Lung (tissue), 12 donors: ENCODE results near the gene EPN1. TPM values are rescaled to one million over a fixed set of nuclear protein-coding genes. Genes with fewer than 3 reads are reported as not detected.

Experiments used
- ATAC-seq: fragments of 200-7000 bp; cut with Tn5 transposase; one replicate; pipeline ENCODE4 v1.9.1; 2020; ENCODE audit warnings: moderate number of reproducible peaks; ENCODE audit not compliant: insufficient read depth, low FRiP score
- DNase-seq, 3 donors: peaks; one replicate each; pipeline ENCODE4 v3.0.0-alpha.2; 2013 to 2017
- H3K27ac ChIP-seq, 2 donors: one replicate each; pipeline ENCODE4 v1.5.1; 2013; ENCODE audit warnings: mild to moderate bottlenecking in 2 of 2, moderate library complexity in 2 of 2, control low read depth in 1 of 2, inconsistent platforms in 1 of 2, low read depth in 1 of 2, low read length in 1 of 2
- H3K27me3 ChIP-seq, 3 donors: one replicate each; pipeline ENCODE4 v1.5.1; 2013; ENCODE audit warnings: low read length in 2 of 3; ENCODE audit not compliant: control insufficient read depth in 3 of 3, insufficient read depth in 3 of 3
- H3K36me3 ChIP-seq, 4 donors: one replicate each; pipeline ENCODE4 v1.5.1; 2013; ENCODE audit warnings: low read length in 4 of 4, mild to moderate bottlenecking in 1 of 4, moderate library complexity in 1 of 4; ENCODE audit not compliant: control insufficient read depth in 4 of 4, insufficient read depth in 4 of 4
- H3K4me1 ChIP-seq, 5 donors: one replicate each; pipeline ENCODE4 v1.5.1; 2013; ENCODE audit warnings: low read length in 5 of 5, mild to moderate bottlenecking in 2 of 5, moderate library complexity in 1 of 5; ENCODE audit not compliant: control insufficient read depth in 5 of 5, insufficient read depth in 5 of 5
- H3K4me3 ChIP-seq: one replicate; pipeline ENCODE4 v1.5.1; 2013; ENCODE audit warnings: mild to moderate bottlenecking, control low read depth, moderate library complexity
- H3K9ac ChIP-seq, 2 donors: one replicate each; pipeline ENCODE4 v1.5.1; 2013; ENCODE audit warnings: low read length in 2 of 2, control low read depth in 1 of 2; ENCODE audit not compliant: insufficient read depth in 1 of 2
- H3K9me3 ChIP-seq, 4 donors: one replicate each; pipeline ENCODE4 v1.5.1; 2013; ENCODE audit warnings: low read length in 3 of 4, mild to moderate bottlenecking in 1 of 4, moderate library complexity in 1 of 4; ENCODE audit not compliant: control insufficient read depth in 4 of 4, insufficient read depth in 3 of 4
- WGBS, 2 donors: extraction: QIAGEN DNeasy Blood & Tissue Kit; methylation state at CpG; one replicate each; pipeline ENCODE4 v1.1.7; 2013; 5-methylcytosine and 5-hydroxymethylcytosine counted together
- polyA plus RNA-seq, 2 donors: library from polyadenylated mRNA; stranded (reverse); fragments of 200-250 nt; gene quantifications; one replicate each; pipeline ENCODE4 v1.2.1, GENCODE V29; 2013
- total RNA-seq, 2 donors: library from RNA; depleted of rRNA in 1 of 2; stranded (reverse); fragments of >200 nt in 1 of 2; gene quantifications; one replicate each; pipeline ENCODE4 v1.2.1, GENCODE V29; 2014 to 2021
- TF ChIP-seq, protein P1 (sequence below): IDR thresholded peaks from 2 replicates; pipeline ENCODE4 v1.5.1; 2012; ENCODE audit warnings: mild to moderate bottlenecking; ENCODE audit errors: control extremely low read depth, extremely low read depth
- donor health status: control.
- donor health status: control.
- donor health status: Bipolar disorder and iron deficiency.
- donor health status: healthy.
- donor health status: DM: yes; HTN: yes; CAD: no.

Gene EPN1
- total and polyA plus RNA-seq, 4 donors = 84.8 to 140 (median 99.5) TPM

GRCh38 chr19:55672418-55672817, 2.6 kb upstream of the EPN1 start:
- Histone ChIP-seq H3K27ac (no peak overlapping the region), H3K27me3 (no peaks in the 10 kb centered on the region), H3K36me3 (peaks cover 11 to 41% (median 25%) of the 10 kb centered on the region in 4 donors), H3K9me3 (no peaks in the 10 kb centered on the region), H3K9ac (no peak overlapping the region), H3K4me3 (no peak overlapping the region), H3K4me1 (peaks cover 3 to 14% (median 7%) of the 10 kb centered on the region in 5 donors)
- ATAC-seq = no peak
- TF ChIP-seq, protein P1, sequence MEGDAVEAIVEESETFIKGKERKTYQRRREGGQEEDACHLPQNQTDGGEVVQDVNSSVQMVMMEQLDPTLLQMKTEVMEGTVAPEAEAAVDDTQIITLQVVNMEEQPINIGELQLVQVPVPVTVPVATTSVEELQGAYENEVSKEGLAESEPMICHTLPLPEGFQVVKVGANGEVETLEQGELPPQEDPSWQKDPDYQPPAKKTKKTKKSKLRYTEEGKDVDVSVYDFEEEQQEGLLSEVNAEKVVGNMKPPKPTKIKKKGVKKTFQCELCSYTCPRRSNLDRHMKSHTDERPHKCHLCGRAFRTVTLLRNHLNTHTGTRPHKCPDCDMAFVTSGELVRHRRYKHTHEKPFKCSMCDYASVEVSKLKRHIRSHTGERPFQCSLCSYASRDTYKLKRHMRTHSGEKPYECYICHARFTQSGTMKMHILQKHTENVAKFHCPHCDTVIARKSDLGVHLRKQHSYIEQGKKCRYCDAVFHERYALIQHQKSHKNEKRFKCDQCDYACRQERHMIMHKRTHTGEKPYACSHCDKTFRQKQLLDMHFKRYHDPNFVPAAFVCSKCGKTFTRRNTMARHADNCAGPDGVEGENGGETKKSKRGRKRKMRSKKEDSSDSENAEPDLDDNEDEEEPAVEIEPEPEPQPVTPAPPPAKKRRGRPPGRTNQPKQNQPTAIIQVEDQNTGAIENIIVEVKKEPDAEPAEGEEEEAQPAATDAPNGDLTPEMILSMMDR = no peak
- 89 to 94% methylated on average over 5 of the region's 5 CpGs for WGBS, 2 donors
- DNase-seq = no peak

DNA sequence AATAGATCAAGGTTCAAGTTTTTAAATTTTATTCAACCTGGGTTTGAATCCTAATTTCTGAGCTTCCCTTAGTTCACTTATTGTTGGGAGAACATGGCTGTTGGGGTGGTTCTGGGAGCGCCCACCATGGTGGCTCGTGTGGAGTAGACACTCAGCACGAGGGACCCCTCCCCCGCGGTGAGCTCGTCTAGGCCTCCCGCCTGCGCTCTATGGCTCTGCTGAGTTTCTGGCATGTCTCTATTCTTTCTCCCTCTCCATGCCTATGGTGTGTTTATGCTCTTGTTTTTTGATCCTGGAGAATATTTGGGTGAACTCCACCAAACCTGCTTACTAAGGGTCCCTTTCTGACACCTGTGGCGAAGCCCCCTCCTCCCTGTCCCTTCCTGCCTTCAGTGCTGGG, 1.6 kb upstream of the EPN1 start:
- Histone ChIP-seq H3K9ac (no peak overlapping the region), H3K4me3 (no peak overlapping the region), H3K27me3 (no peaks in the 10 kb centered on the region), H3K36me3 (peaks cover 8 to 33% (median 21%) of the 10 kb centered on the region in 4 donors), H3K9me3 (no peaks in the 10 kb centered on the region), H3K27ac (no peak overlapping the region), H3K4me1 (peaks cover 3 to 14% (median 11%) of the 10 kb centered on the region in 5 donors)
- DNase-seq = no peak
- TF ChIP-seq, protein P1 = no peak
- 81 to 83% methylated on average over 9 of the region's 9 CpGs for WGBS, 2 donors
- ATAC-seq = no peak

- TF ChIP-seq, protein P1 = no peak
- no peaks in the 10 kb centered on the region for H3K27me3 ChIP-seq
- WGBS, 2 donors = 78 to 81% methylated on average over 15 of the region's 15 CpGs
- DNase-seq = no peak
- no peak overlapping the region for H3K27ac ChIP-seq
- H3K4me3 ChIP-seq = no peak overlapping the region
- H3K9me3 ChIP-seq = no peaks in the 10 kb centered on the region
- H3K9ac ChIP-seq = no peak overlapping the region
- peaks cover 4 to 33% (median 25%) of the 10 kb centered on the region in 4 donors for H3K36me3 ChIP-seq
- peaks cover 3 to 14% (median 11%) of the 10 kb centered on the region in 5 donors for H3K4me1 ChIP-seq
- no peak for ATAC-seq
Measured at GRCh38 chr19:55673889-55674288, 1.1 kb upstream of the EPN1 start.

DNA sequence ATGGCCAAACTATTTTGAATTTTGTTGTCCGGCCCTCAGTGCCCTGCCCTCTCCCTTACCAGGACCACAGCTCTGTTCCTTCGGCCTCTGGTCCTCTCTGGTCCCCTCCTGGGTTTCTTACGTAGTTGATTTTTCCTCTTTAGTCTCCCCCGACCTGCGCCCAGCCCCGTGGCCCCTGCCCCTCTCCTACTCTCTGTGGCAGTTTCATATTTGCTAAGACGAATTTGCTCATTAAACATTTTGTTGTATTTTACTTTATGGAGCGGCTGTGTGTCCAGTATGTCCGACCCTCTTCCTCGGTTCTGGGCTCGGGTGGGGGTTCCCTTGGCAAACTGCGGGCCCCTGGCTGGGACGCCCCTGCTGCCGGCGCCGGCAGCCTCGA, 576 bp upstream of the EPN1 start:
- ATAC-seq (no peak), DNase-seq (no peak)
- no peaks in the 10 kb centered on the region for H3K27me3 ChIP-seq
- H3K4me1 ChIP-seq = peaks cover 3 to 14% (median 11%) of the 10 kb centered on the region in 5 donors
- H3K4me3 ChIP-seq = no peak overlapping the region
- H3K27ac ChIP-seq = peak overlapping the region in 1 of 2 donors; percentile 81
- peaks cover 0 to 33% (median 26%) of the 10 kb centered on the region in 4 donors for H3K36me3 ChIP-seq
- TF ChIP-seq, protein P1 = no peak
- no peaks in the 10 kb centered on the region for H3K9me3 ChIP-seq
- H3K9ac ChIP-seq = no peak overlapping the region
- WGBS, 2 donors = 30 to 37% methylated on average over 17 of the region's 17 CpGs
